Mesenchymal stem cell (in vitro differentiated cells and primary cell): ENCODE data around the gene KCNIP2.

ENCODE experiments used
- DNase-seq: peaks from one replicate; pipeline ENCODE4 v3.0.0-alpha.2; 2013
- H2AFZ ChIP-seq: one replicate; pipeline ENCODE4 v1.6.1; 2013; ENCODE audit warnings: low read depth, mild to moderate bottlenecking, control low read depth, inconsistent platforms, low read length, moderate library complexity
- H2AK5ac ChIP-seq: 2 replicates; pipeline ENCODE4 v1.6.1; 2013; ENCODE audit warnings: low read length, moderate library complexity, mild to moderate bottlenecking, inconsistent platforms; ENCODE audit not compliant: severe bottlenecking
- H2BK120ac ChIP-seq: one replicate; pipeline ENCODE4 v1.6.1; 2013; ENCODE audit warnings: low read depth, mild to moderate bottlenecking, inconsistent platforms, low read length, moderate library complexity
- H2BK12ac ChIP-seq, 2 experiments: one replicate each; pipeline ENCODE4 v1.6.1; 2013; ENCODE audit warnings: inconsistent platforms in 2 of 2, low read length in 2 of 2, mild to moderate bottlenecking in 2 of 2, moderate library complexity in 2 of 2, control low read depth in 1 of 2
- H2BK15ac ChIP-seq: one replicate; pipeline ENCODE4 v1.6.1; 2013; ENCODE audit warnings: mild to moderate bottlenecking, low read depth, inconsistent platforms; ENCODE audit not compliant: poor library complexity, severe bottlenecking
- H2BK5ac ChIP-seq: 2 replicates; pipeline ENCODE4 v1.6.1; 2013; ENCODE audit warnings: low read depth, mild to moderate bottlenecking, low read length, control low read depth, inconsistent platforms; ENCODE audit not compliant: poor library complexity, severe bottlenecking
- H3K14ac ChIP-seq, 2 experiments: one replicate each; pipeline ENCODE4 v1.6.1; 2013; ENCODE audit warnings: inconsistent platforms in 2 of 2, low read length in 2 of 2, control low read depth in 1 of 2, mild to moderate bottlenecking in 1 of 2, moderate library complexity in 1 of 2
- H3K18ac ChIP-seq, 2 experiments: one replicate each; pipeline ENCODE4 v1.6.1; 2013; ENCODE audit warnings: inconsistent platforms in 2 of 2, low read length in 2 of 2, control low read depth in 1 of 2, low read depth in 1 of 2, mild to moderate bottlenecking in 1 of 2
- H3K23ac ChIP-seq, 2 experiments: one replicate each; pipeline ENCODE4 v1.6.1; 2013; ENCODE audit warnings: inconsistent platforms in 2 of 2, low read length in 2 of 2, mild to moderate bottlenecking in 2 of 2, moderate library complexity in 2 of 2, control low read depth in 1 of 2
- H3K27ac ChIP-seq: 2 replicates; pipeline ENCODE4 v1.5.1; 2013; ENCODE audit warnings: mild to moderate bottlenecking, moderate library complexity, low read length, control low read depth, inconsistent platforms; ENCODE audit not compliant: poor library complexity, severe bottlenecking
- H3K27me3 ChIP-seq, 2 experiments: 2 replicates each; pipeline versions ENCODE4 v1.6.1 to v1.7.0; 2013; ENCODE audit warnings: low read length in 2 of 2, mild to moderate bottlenecking in 2 of 2, moderate library complexity in 2 of 2, control low read depth in 1 of 2, inconsistent platforms in 1 of 2; ENCODE audit not compliant: control insufficient read depth in 1 of 2, insufficient read depth in 1 of 2
- H3K36me3 ChIP-seq, 2 experiments: 2 replicates each; pipeline versions ENCODE4 v1.6.1 to v1.7.0; 2013; ENCODE audit warnings: low read length in 2 of 2, control low read depth in 1 of 2, inconsistent platforms in 1 of 2, low read depth in 1 of 2, mild to moderate bottlenecking in 1 of 2; ENCODE audit not compliant: insufficient read depth in 2 of 2, control insufficient read depth in 1 of 2
- H3K4ac ChIP-seq, 2 experiments: one replicate each; pipeline ENCODE4 v1.6.1; 2013; ENCODE audit warnings: inconsistent platforms in 2 of 2, low read length in 2 of 2, mild to moderate bottlenecking in 2 of 2, moderate library complexity in 2 of 2, control low read depth in 1 of 2, low read depth in 1 of 2
- H3K4me1 ChIP-seq: 2 replicates; pipeline ENCODE4 v1.6.1; 2013; ENCODE audit warnings: low read depth, low read length, control low read depth; ENCODE audit not compliant: control insufficient read depth, insufficient read depth
- H3K4me2 ChIP-seq: 2 replicates; pipeline ENCODE4 v1.6.1; 2013; ENCODE audit warnings: low read length, mild to moderate bottlenecking, inconsistent platforms; ENCODE audit not compliant: poor library complexity, severe bottlenecking
- H3K4me3 ChIP-seq, 2 experiments: 2 replicates each; pipeline versions ENCODE4 v1.5.1 to v1.7.0; 2013; ENCODE audit warnings: low read length in 2 of 2, mild to moderate bottlenecking in 2 of 2, control low read depth in 1 of 2, low read depth in 1 of 2; ENCODE audit not compliant: insufficient read depth in 1 of 2
- H3K79me1 ChIP-seq: replicated peaks from 2 replicates; pipeline ENCODE4 v1.6.1; 2013; ENCODE audit warnings: mild to moderate bottlenecking, control low read depth, low read length, inconsistent platforms; ENCODE audit not compliant: poor library complexity, severe bottlenecking
- H3K9ac ChIP-seq: 2 replicates; pipeline ENCODE4 v1.7.0; 2013; ENCODE audit warnings: mild to moderate bottlenecking, low read length, moderate library complexity
- H3K9me3 ChIP-seq: 2 replicates; pipeline ENCODE4 v1.7.0; 2013; ENCODE audit warnings: mild to moderate bottlenecking, low read length; ENCODE audit not compliant: control insufficient read depth
- H4K8ac ChIP-seq: one replicate; pipeline ENCODE4 v1.6.1; 2013; ENCODE audit warnings: inconsistent platforms, mild to moderate bottlenecking, low read length, moderate library complexity
- H4K91ac ChIP-seq: one replicate; pipeline ENCODE4 v1.6.1; 2013; ENCODE audit warnings: mild to moderate bottlenecking, low read length, inconsistent platforms
- WGBS: methylation state at CpG from one replicate; pipeline ENCODE4 v1.1.7; 2013; ENCODE audit warnings: mixed read lengths; 5-methylcytosine and 5-hydroxymethylcytosine counted together

The KCNIP2 gene

GRCh38 chr10:101833466-101833865, 10.1 kb downstream of the KCNIP2 start:
- 95% methylated on average over 1 of the region's 1 CpG for WGBS
- no peak overlapping the region for H3K14ac ChIP-seq
- no peak overlapping the region for H3K4me2 ChIP-seq
- no peak overlapping the region for H4K8ac ChIP-seq
- no peak overlapping the region for H3K23ac ChIP-seq
- H2BK5ac ChIP-seq = no peak overlapping the region
- no peaks in the 10 kb centered on the region for H3K27me3 ChIP-seq
- H3K4me3 ChIP-seq = no peak overlapping the region
- no peak overlapping the region for H2AFZ ChIP-seq
- no peak overlapping the region for H2BK12ac ChIP-seq
- H3K9ac ChIP-seq = no peak overlapping the region
- H4K91ac ChIP-seq = no peak overlapping the region
- H3K79me1 ChIP-seq = peaks cover 8% of the 10 kb centered on the region
- H3K18ac ChIP-seq = no peak overlapping the region
- no peak for DNase-seq
- no peak overlapping the region for H3K27ac ChIP-seq
- no peaks in the 10 kb centered on the region for H3K9me3 ChIP-seq
- H3K4ac ChIP-seq = no peak overlapping the region
- no peak overlapping the region for H2AK5ac ChIP-seq
- no peak overlapping the region for H2BK15ac ChIP-seq
- peaks cover 18% of the 10 kb centered on the region for H3K4me1 ChIP-seq
- H3K36me3 ChIP-seq = peaks cover 0 to 8% of the 10 kb centered on the region in 2 experiments
- H2BK120ac ChIP-seq = no peak overlapping the region

DNA sequence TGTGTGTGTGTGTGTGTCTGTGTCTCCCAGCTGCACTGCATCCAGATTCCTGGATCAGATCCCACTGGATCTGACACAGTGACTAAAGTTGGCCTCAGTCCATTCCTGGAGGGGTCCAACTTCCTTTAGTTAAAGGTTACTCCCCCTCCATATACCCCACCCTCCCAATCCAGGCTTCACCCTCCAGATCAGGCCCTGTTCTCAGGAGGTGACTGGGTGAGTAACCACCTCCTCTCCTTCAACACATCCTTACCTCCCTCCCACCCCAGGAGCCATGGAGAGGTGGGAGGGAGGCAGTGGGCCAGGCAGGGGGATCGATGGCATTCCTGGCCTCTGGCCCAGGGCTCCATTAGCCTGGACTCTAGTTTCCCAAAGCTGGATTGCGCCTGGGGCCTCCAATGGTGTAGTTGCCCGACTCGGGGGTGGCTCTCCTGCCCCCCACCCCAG, 11.3 kb downstream of the KCNIP2 start:
- WGBS = 97% methylated on average over 4 of the region's 4 CpGs
- no peak overlapping the region for H3K4ac ChIP-seq
- no peak overlapping the region for H2BK12ac ChIP-seq
- no peak overlapping the region for H2BK15ac ChIP-seq
- H3K23ac ChIP-seq = no peak overlapping the region
- no peak for DNase-seq
- H3K4me3 ChIP-seq = no peak overlapping the region
- H3K4me1 ChIP-seq = peaks cover 18% of the 10 kb centered on the region
- no peak overlapping the region for H2BK5ac ChIP-seq
- no peak overlapping the region for H3K14ac ChIP-seq
- H3K9ac ChIP-seq = no peak overlapping the region
- no peak overlapping the region for H2AFZ ChIP-seq
- H4K8ac ChIP-seq = peak overlapping the region; percentile 25
- no peak overlapping the region for H3K18ac ChIP-seq
- H2BK120ac ChIP-seq = no peak overlapping the region
- peaks cover 6 to 19% of the 10 kb centered on the region in 2 experiments for H3K36me3 ChIP-seq
- no peak overlapping the region for H2AK5ac ChIP-seq
- H3K79me1 ChIP-seq = peaks cover 7% of the 10 kb centered on the region
- H4K91ac ChIP-seq = no peak overlapping the region
- no peak overlapping the region for H3K4me2 ChIP-seq
- H3K9me3 ChIP-seq = no peaks in the 10 kb centered on the region
- H3K27me3 ChIP-seq = no peaks in the 10 kb centered on the region
- no peak overlapping the region for H3K27ac ChIP-seq

GRCh38 chr10:101831169-101831811, 12.3 kb downstream of the KCNIP2 start:
- Histone ChIP-seq H2BK12ac (peak overlapping the region; percentile 35 to 48), H3K27me3 (no peaks in the 10 kb centered on the region), H3K27ac (no peak overlapping the region), H3K4me3 (peak overlapping the region in 1 of 2 experiments; percentile 74), H3K4me2 (peak overlapping the region; percentile 92), H3K23ac (no peak overlapping the region), H4K8ac (peak overlapping the region; percentile 91), H2AFZ (no peak overlapping the region), H3K4me1 (peaks cover 18% of the 10 kb centered on the region), H2BK120ac (no peak overlapping the region), H3K9me3 (no peaks in the 10 kb centered on the region), H3K9ac (peak overlapping the region; percentile 79), H2BK5ac (no peak overlapping the region), H3K14ac (peak overlapping the region in 1 of 2 experiments; percentile 46), H2AK5ac (no peak overlapping the region), H4K91ac (peak overlapping the region; percentile 45), H2BK15ac (no peak overlapping the region), H3K79me1 (peaks cover 7% of the 10 kb centered on the region), H3K18ac (peak overlapping the region; percentile 4 to 58), H3K4ac (peak overlapping the region in 1 of 2 experiments; percentile 3), H3K36me3 (peaks cover 10 to 25% of the 10 kb centered on the region in 2 experiments)
- 80% methylated on average over 8 of the region's 9 CpGs for WGBS
- DNase-seq = no peak

GRCh38 chr10:101830322-101831168, 13.1 kb downstream of the KCNIP2 start:
- Histone ChIP-seq H3K18ac (peak overlapping the region; percentile 67 to 93), H3K4me3 (peak overlapping the region; percentile 60 to 74)

More at GRCh38 chr10:101830322-101831168, 13.1 kb downstream of the KCNIP2 start:
- H2BK5ac ChIP-seq = no peak overlapping the region
- peaks cover 10 to 25% of the 10 kb centered on the region in 2 experiments for H3K36me3 ChIP-seq
- H3K4me2 ChIP-seq = peak overlapping the region; percentile 92
- H3K27ac ChIP-seq = peak overlapping the region; percentile 12
- peaks cover 7% of the 10 kb centered on the region for H3K79me1 ChIP-seq
- no peaks in the 10 kb centered on the region for H3K27me3 ChIP-seq
- no peaks in the 10 kb centered on the region for H3K9me3 ChIP-seq
- peak overlapping the region; percentile 85 for H2BK15ac ChIP-seq
- H2AK5ac ChIP-seq = no peak overlapping the region
- H3K23ac ChIP-seq = no peak overlapping the region
- peak overlapping the region; percentile 51 for H2AFZ ChIP-seq
- peak; percentile 92 for DNase-seq
- no peak overlapping the region for H2BK120ac ChIP-seq
- peak overlapping the region; percentile 86 to 92 for H2BK12ac ChIP-seq
- peaks cover 17% of the 10 kb centered on the region for H3K4me1 ChIP-seq
- 6% methylated on average over 50 of the region's 56 CpGs for WGBS
- H4K8ac ChIP-seq = peak overlapping the region; percentile 91
- peak overlapping the region; percentile 79 for H3K9ac ChIP-seq
- H3K4ac ChIP-seq = peak overlapping the region in 1 of 2 experiments; percentile 89
- H4K91ac ChIP-seq = peak overlapping the region; percentile 97
- H3K14ac ChIP-seq = peak overlapping the region in 1 of 2 experiments; percentile 56
